ENCODE measurements around the gene RMND5B.

- TF ChIP-seq TCF7 (IDR thresholded peaks at IDR 0.05; ENCODE audit: borderline replicate concordance), result no peak
- no peak for TF ChIP-seq BRCA1 (IDR thresholded peaks at IDR 0.05; ENCODE audit: low read depth, low read length)
- TF ChIP-seq MAX (IDR thresholded peaks at IDR 0.05; ENCODE audit: low read depth, low read length), result no peak
Measured at GRCh38 chr5:178125253-178125906, 5.4 kb upstream of the RMND5B start.

Measured in GM12878 (cell line).